Esophagus squamous epithelium (tissue), 4 donors: ENCODE data around the gene FLVCR2.

Source experiments
- POLR2A ChIP-seq, 4 donors: fragments of 450-650 bp; IDR thresholded peaks; one replicate each; pipeline ENCODE4 v1.6.1; 2017; ENCODE audit warnings: antibody characterized with exemption in 4 of 4, mild to moderate bottlenecking in 4 of 4, moderate library complexity in 3 of 4
- TF ChIP-seq, protein P1 (sequence below), 6 experiments: fragments of 450-650 bp in 4 of 6; fragments of 200-600 bp in 2 of 6; sonication (generic) in 2 of 6; IDR thresholded peaks; one replicate each; pipeline ENCODE4 v1.5.1; 2016 to 2019; ENCODE audit warnings: antibody characterized with exemption in 6 of 6, mild to moderate bottlenecking in 4 of 6, moderate library complexity in 4 of 6

DNA sequence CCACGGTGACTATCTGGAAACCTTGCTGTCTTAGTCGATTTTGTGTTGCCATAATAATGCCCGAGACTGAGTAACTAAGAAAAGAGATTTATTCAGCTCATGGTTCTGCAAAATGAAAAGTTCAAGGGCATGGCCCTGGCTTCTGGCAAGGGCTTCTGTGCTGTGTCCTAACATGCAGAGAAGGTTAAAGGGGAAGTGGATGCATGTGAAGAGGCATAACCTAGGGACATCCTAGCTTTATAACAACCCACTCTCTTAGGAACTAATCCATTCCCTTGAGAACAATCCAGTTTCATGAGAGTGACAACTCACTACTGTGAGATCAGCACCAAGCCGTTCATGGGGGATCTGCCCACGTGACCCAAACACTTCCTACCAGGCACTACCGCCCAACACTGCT, 11.5 kb downstream of the FLVCR2 start:
- TF ChIP-seq, protein P1, sequence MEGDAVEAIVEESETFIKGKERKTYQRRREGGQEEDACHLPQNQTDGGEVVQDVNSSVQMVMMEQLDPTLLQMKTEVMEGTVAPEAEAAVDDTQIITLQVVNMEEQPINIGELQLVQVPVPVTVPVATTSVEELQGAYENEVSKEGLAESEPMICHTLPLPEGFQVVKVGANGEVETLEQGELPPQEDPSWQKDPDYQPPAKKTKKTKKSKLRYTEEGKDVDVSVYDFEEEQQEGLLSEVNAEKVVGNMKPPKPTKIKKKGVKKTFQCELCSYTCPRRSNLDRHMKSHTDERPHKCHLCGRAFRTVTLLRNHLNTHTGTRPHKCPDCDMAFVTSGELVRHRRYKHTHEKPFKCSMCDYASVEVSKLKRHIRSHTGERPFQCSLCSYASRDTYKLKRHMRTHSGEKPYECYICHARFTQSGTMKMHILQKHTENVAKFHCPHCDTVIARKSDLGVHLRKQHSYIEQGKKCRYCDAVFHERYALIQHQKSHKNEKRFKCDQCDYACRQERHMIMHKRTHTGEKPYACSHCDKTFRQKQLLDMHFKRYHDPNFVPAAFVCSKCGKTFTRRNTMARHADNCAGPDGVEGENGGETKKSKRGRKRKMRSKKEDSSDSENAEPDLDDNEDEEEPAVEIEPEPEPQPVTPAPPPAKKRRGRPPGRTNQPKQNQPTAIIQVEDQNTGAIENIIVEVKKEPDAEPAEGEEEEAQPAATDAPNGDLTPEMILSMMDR (IDR thresholded peaks at IDR 0.05): no peak
- no peak for TF ChIP-seq POLR2A (IDR thresholded peaks at IDR 0.05)
